ENCODE measurements around the gene MOCOS. TPM values are rescaled to one million over a fixed set of nuclear protein-coding genes. Genes with fewer than 3 reads are reported as not detected.
"Not testable (repeated sequence)": the region's sequence is repeated elsewhere in the genome, so short reads cannot be mapped to it uniquely, and the experiment has no call there.

MOCOS gene
- total and polyA plus RNA-seq, 11 donors = 0.07 to 1.0 (median 0.26) TPM

- WGBS, 4 donors = 26 to 58% (median 49%) methylated on average over 1 of the region's 1 CpG
- no peak for ATAC-seq
- intact Hi-C loops (cut with DNase I) = no loop called here
- no peak overlapping the region for H3K4me3 ChIP-seq
- TF ChIP-seq POLR2A (IDR thresholded peaks at IDR 0.05) (no peak), CTCF (IDR thresholded peaks at IDR 0.05) (no peak)
- H3K27me3 ChIP-seq = no peaks in the 10 kb centered on the region
- peaks cover 0 to 43% (median 22%) of the 10 kb centered on the region in 12 donors for H3K9me3 ChIP-seq
- DNase-seq = no peak
- H3K27ac ChIP-seq = no peak overlapping the region
- H3K4me1 ChIP-seq = no peaks in the 10 kb centered on the region
- no peaks in the 10 kb centered on the region for H3K36me3 ChIP-seq
Measured at GRCh38 chr18:36229188-36229587, 41.9 kb downstream of the MOCOS start.

GRCh38 chr18:36240510-36240909, 53.2 kb downstream of the MOCOS start:
- H3K27me3 ChIP-seq; DNase-seq; intact Hi-C loops (cut with DNase I); H3K4me1 ChIP-seq; H3K36me3 ChIP-seq; H3K4me3 ChIP-seq; H3K27ac ChIP-seq; ATAC-seq: not testable (repeated sequence)
- peaks cover 0 to 23% (median 0%) of the 10 kb centered on the region in 12 donors for H3K9me3 ChIP-seq
- 76 to 91% (median 83%) methylated on average over 7 to 14 of the region's 15 CpGs for WGBS, 4 donors

- Histone ChIP-seq H3K4me1 (no peaks in the 10 kb centered on the region), H3K36me3 (no peaks in the 10 kb centered on the region), H3K27me3 (no peaks in the 10 kb centered on the region), H3K9me3 (peaks cover 0 to 31% (median 0%) of the 10 kb centered on the region in 12 donors), H3K27ac (no peak overlapping the region), H3K4me3 (no peak overlapping the region)
- no peak for DNase-seq
- intact Hi-C loops (cut with DNase I) = no loop called here
- TF ChIP-seq CTCF (IDR thresholded peaks at IDR 0.05) (no peak), POLR2A (IDR thresholded peaks at IDR 0.05) (no peak)
- WGBS, 4 donors = 91 to 96% (median 93%) methylated on average over 6 of the region's 6 CpGs
- ATAC-seq = no peak
Measured at GRCh38 chr18:36241831-36242230, 54.5 kb downstream of the MOCOS start.

- ATAC-seq = no peak
- no peak overlapping the region for H3K27ac ChIP-seq
- H3K27me3 ChIP-seq = no peaks in the 10 kb centered on the region
- 79 to 94% (median 90%) methylated on average over 1 of the region's 1 CpG for WGBS, 4 donors
- no peak for TF ChIP-seq CTCF (IDR thresholded peaks at IDR 0.05)
- TF ChIP-seq POLR2A (IDR thresholded peaks at IDR 0.05) = no peak
- no peak overlapping the region for H3K4me3 ChIP-seq
- intact Hi-C loops (cut with DNase I) = no loop called here
- no peak for DNase-seq
- H3K4me1 ChIP-seq = no peaks in the 10 kb centered on the region
- H3K36me3 ChIP-seq = no peaks in the 10 kb centered on the region
- peaks cover 0 to 42% (median 0%) of the 10 kb centered on the region in 12 donors for H3K9me3 ChIP-seq
Measured at GRCh38 chr18:36247036-36247435, 59.7 kb downstream of the MOCOS start.

- no peak for ATAC-seq
- no peak overlapping the region for H3K4me3 ChIP-seq
- TF ChIP-seq CTCF (IDR thresholded peaks at IDR 0.05) = no peak
- TF ChIP-seq POLR2A (IDR thresholded peaks at IDR 0.05) = no peak
- H3K27ac ChIP-seq = no peak overlapping the region
- no peaks in the 10 kb centered on the region for H3K36me3 ChIP-seq
- DNase-seq = no peak
- intact Hi-C loops (cut with DNase I) = no loop called here
- H3K9me3 ChIP-seq = peaks cover 0 to 29% (median 0%) of the 10 kb centered on the region in 12 donors
- no peaks in the 10 kb centered on the region for H3K4me1 ChIP-seq
- H3K27me3 ChIP-seq = no peaks in the 10 kb centered on the region
Measured at GRCh38 chr18:36249392-36249791, 62.1 kb downstream of the MOCOS start.
